ENCODE results near the gene AXDND1. TPM values are rescaled to one million over a fixed set of nuclear protein-coding genes. Genes with fewer than 3 reads are reported as not detected.

Gene AXDND1
- total and polyA plus RNA-seq, 2 donors = 0.19 to 1.3 TPM

DNA sequence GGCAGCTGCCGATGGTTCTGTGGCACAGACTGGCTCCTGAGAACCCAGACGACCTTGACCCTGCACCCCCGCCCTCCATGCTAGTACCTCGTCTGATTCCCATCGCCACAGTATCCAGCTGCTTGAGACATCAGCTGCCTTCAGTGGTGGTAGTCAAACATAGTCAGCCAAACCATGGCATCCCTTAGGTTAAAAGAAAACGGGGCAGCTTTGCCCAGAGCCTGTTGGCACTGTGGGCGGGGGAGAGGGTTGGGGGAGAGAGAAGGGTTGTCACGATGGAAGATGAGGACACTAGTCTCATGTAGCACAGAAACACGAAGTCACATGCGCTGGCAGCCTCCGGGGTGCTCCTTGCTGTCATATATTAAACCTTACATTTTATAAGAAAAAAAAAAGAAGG lies 224.9 kb downstream of the AXDND1 start:
- H3K4me1 ChIP-seq (ENCODE audit: control insufficient read depth in 2 of 2, insufficient read depth in 2 of 2, low read length in 2 of 2) = no peaks in the 10 kb centered on the region
- DNase-seq (ENCODE audit: low read depth in 6 of 9, low spot score in 9 of 9) = no peak
- peaks cover 0 to 4% of the 10 kb centered on the region in 2 donors for H3K9me3 ChIP-seq (ENCODE audit: control insufficient read depth in 2 of 2, insufficient read depth in 1 of 2, low read length in 1 of 2)
- H3K36me3 ChIP-seq (ENCODE audit: control insufficient read depth in 2 of 2, insufficient read depth in 2 of 2, low read length in 1 of 2) = no peaks in the 10 kb centered on the region
- peaks cover 31 to 54% of the 10 kb centered on the region in 2 donors for H3K27me3 ChIP-seq (ENCODE audit: control insufficient read depth in 2 of 2, insufficient read depth in 1 of 2, low read length in 1 of 2)
- WGBS = 92% methylated on average over 11 of the region's 11 CpGs
- no peak overlapping the region for H3K4me3 ChIP-seq (ENCODE audit: low read length in 2 of 2)
- no peak overlapping the region for H3K27ac ChIP-seq (ENCODE audit: low read depth in 1 of 2, low read length in 1 of 2)

GRCh38 chr1:179591253-179591591 lies 225.5 kb downstream of the AXDND1 start:
- H3K9me3 ChIP-seq (ENCODE audit: control insufficient read depth in 2 of 2, insufficient read depth in 1 of 2, low read length in 1 of 2) = peaks cover 0 to 3% of the 10 kb centered on the region in 2 donors
- no peak overlapping the region for H3K4me3 ChIP-seq (ENCODE audit: low read length in 2 of 2)
- no peak overlapping the region for H3K27ac ChIP-seq (ENCODE audit: low read depth in 1 of 2, low read length in 1 of 2)
- 43% methylated on average over 7 of the region's 7 CpGs for WGBS
- no peaks in the 10 kb centered on the region for H3K4me1 ChIP-seq (ENCODE audit: control insufficient read depth in 2 of 2, insufficient read depth in 2 of 2, low read length in 2 of 2)
- H3K27me3 ChIP-seq (ENCODE audit: control insufficient read depth in 2 of 2, insufficient read depth in 1 of 2, low read length in 1 of 2) = peaks cover 26 to 48% of the 10 kb centered on the region in 2 donors
- no peaks in the 10 kb centered on the region for H3K36me3 ChIP-seq (ENCODE audit: control insufficient read depth in 2 of 2, insufficient read depth in 2 of 2, low read length in 1 of 2)
- DNase-seq (ENCODE audit: low read depth in 6 of 9, low spot score in 9 of 9) = no peak

DNA sequence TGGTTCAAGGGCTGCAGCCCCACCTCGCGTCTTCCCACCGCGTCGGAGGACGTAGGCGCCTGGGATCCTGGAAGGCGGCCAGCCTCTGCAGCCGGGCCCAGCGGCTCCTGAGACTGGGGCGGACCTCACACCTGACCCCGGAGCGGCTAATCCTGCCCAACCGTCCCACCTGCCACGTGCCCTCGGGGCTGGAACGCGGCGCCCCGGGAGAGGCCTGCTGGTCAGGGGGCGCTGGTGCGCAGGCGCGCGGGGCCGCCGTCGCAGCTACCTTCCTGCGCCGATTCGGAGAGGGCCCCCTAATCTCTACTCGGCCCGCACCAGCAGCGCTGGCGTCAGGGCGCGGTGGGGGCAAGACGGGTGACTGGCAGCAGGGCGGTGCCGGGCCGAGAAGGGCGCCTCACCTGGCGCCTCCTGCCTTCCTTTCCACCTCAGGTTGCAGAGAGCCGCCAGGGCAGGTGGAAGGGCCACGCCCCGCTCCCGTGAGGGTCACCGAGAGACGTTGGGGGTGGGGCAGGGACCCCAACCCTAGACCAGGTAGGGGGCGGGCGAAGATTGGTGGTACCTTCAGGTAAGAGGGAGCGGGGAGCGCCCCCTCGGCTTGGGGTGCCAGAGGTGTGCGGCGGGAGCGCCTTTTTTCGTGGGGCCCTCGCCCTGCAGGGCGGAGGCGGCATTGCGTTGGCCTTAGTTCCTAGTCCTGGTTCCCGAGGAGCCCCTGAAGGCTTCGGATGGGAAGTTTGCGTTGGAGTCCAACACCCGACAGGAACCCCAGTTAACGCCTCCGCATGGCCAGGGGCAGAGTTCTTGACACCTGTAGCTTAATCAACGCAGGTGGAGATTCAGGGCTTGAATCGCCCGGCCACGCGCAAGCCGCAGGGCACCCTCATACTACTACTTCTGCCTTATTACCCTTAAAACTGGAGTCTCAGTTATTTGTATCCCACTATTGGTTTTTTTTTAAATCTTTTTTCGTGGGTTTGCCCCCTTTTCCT lies 226.1 kb downstream of the AXDND1 start, which contains the start of gene TDRD5:
TSS of gene TDRD5 (plus strand) at position 241 of the 989 bp plus-strand sequence. CDS start 784 bp downstream, outside the sequence.
- no peaks in the 10 kb centered on the region for H3K9me3 ChIP-seq (ENCODE audit: control insufficient read depth in 2 of 2, insufficient read depth in 1 of 2, low read length in 1 of 2)

DNA sequence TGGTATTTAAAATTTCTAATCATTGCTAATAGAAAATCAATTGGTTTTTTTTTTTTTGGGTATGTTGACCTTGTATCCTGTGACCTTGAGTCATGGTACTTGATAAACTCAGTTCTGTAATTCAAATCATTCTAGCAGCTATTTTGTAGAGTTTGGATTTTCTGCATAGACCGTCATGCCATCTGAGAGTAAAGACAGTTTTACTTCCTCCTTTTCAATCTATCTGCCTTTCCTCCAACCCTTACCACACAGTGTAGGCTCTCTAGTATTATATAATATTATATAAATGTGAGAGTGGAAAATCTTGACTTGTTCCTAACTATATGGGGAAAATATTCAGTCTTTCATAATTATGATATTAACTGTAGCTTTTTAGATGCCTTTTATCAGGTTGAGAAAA lies 232.9 kb downstream of the AXDND1 start:
- Histone ChIP-seq H3K9me3 (ENCODE audit: control insufficient read depth in 2 of 2, insufficient read depth in 1 of 2, low read length in 1 of 2) (no peaks in the 10 kb centered on the region), H3K4me3 (ENCODE audit: low read length in 2 of 2) (no peak overlapping the region), H3K27me3 (ENCODE audit: control insufficient read depth in 2 of 2, insufficient read depth in 1 of 2, low read length in 1 of 2) (peaks cover 0 to under 1% of the 10 kb centered on the region in 2 donors), H3K36me3 (ENCODE audit: control insufficient read depth in 2 of 2, insufficient read depth in 2 of 2, low read length in 1 of 2) (no peaks in the 10 kb centered on the region), H3K27ac (ENCODE audit: low read depth in 1 of 2, low read length in 1 of 2) (no peak overlapping the region), H3K4me1 (ENCODE audit: control insufficient read depth in 2 of 2, insufficient read depth in 2 of 2, low read length in 2 of 2) (no peaks in the 10 kb centered on the region)
- DNase-seq (ENCODE audit: low read depth in 6 of 9, low spot score in 9 of 9) = no peak
- WGBS = 17% methylated on average over 1 of the region's 1 CpG

More for the DNA sequence above, 226.1 kb downstream of the AXDND1 start, which contains the start of gene TDRD5:
- no peak within 1 kb of the TSS for H3K4me3 ChIP-seq (ENCODE audit: low read length in 2 of 2)
- DNase-seq (ENCODE audit: low read depth in 6 of 9, low spot score in 9 of 9) = no peak
- H3K36me3 ChIP-seq (ENCODE audit: control insufficient read depth in 2 of 2, insufficient read depth in 2 of 2, low read length in 1 of 2) = no peaks in the 10 kb centered on the region
- no peak within 1 kb of the TSS for H3K27ac ChIP-seq (ENCODE audit: low read depth in 1 of 2, low read length in 1 of 2)
- H3K4me1 ChIP-seq (ENCODE audit: control insufficient read depth in 2 of 2, insufficient read depth in 2 of 2, low read length in 2 of 2) = no peaks in the 10 kb centered on the region
- H3K27me3 ChIP-seq (ENCODE audit: control insufficient read depth in 2 of 2, insufficient read depth in 1 of 2, low read length in 1 of 2) = peaks cover 19 to 42% of the 10 kb centered on the region in 2 donors
- 21% methylated on average over 75 of the region's 75 CpGs for WGBS

DNA sequence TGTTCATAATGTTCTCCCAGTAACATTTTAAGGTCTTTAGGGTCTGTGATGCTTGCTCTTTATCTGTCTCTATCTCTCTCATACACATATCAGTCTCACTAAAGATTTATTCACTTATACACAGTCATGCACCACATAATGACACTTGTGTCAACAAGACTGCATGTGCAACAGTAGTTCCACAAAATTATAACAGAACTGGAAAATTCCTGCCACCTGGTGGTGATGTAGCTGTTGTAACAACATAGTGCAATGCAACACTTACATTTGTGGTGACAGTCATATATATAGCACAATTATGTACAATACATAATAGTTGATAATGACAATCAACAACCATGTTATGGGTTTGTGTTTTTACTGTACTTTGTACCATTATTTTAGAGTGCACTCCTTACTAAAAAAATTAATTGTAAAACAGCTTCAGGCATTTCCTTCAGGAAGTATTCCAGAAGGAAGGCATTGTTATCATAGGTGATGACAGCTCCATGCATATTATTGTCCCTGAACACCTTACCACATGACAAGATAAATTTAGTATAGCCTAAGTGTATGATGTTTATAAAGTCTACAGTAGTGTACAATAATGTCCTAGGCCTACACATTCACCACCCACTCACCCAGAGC lies 234.0 kb downstream of the AXDND1 start:
- DNase-seq (ENCODE audit: low read depth in 6 of 9, low spot score in 9 of 9) = peak in 2 of 9 donors; percentile 10
- H3K27ac ChIP-seq (ENCODE audit: low read depth in 1 of 2, low read length in 1 of 2) = no peak overlapping the region
- no peaks in the 10 kb centered on the region for H3K36me3 ChIP-seq (ENCODE audit: control insufficient read depth in 2 of 2, insufficient read depth in 2 of 2, low read length in 1 of 2)
- H3K27me3 ChIP-seq (ENCODE audit: control insufficient read depth in 2 of 2, insufficient read depth in 1 of 2, low read length in 1 of 2) = no peaks in the 10 kb centered on the region
- no peaks in the 10 kb centered on the region for H3K4me1 ChIP-seq (ENCODE audit: control insufficient read depth in 2 of 2, insufficient read depth in 2 of 2, low read length in 2 of 2)
- H3K4me3 ChIP-seq (ENCODE audit: low read length in 2 of 2) = no peak overlapping the region
- H3K9me3 ChIP-seq (ENCODE audit: control insufficient read depth in 2 of 2, insufficient read depth in 1 of 2, low read length in 1 of 2) = no peaks in the 10 kb centered on the region

DNA sequence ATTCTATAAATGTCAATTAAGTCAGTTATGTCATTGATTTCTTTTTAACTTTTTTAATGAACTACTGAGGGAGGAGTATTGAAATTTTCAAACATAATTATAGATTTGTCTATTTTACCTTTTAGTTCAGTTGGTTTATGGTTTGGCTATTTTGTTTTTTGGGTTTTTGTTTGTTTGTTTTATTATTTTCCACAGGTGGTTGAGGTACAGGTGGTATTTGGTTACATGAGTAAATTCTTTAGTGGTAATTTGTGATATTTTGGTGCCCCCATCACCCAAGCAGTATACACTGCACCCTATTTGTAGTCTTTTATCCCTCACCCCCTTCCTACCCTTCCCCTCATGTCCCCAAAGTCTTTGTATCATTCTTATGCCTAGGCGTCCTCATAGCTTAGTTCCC lies 235.3 kb downstream of the AXDND1 start:
- Histone ChIP-seq H3K9me3 (ENCODE audit: control insufficient read depth in 2 of 2, insufficient read depth in 1 of 2, low read length in 1 of 2) (no peaks in the 10 kb centered on the region), H3K27ac (ENCODE audit: low read depth in 1 of 2, low read length in 1 of 2) (no peak overlapping the region), H3K27me3 (ENCODE audit: control insufficient read depth in 2 of 2, insufficient read depth in 1 of 2, low read length in 1 of 2) (no peaks in the 10 kb centered on the region), H3K4me3 (ENCODE audit: low read length in 2 of 2) (no peak overlapping the region), H3K4me1 (ENCODE audit: control insufficient read depth in 2 of 2, insufficient read depth in 2 of 2, low read length in 2 of 2) (no peaks in the 10 kb centered on the region), H3K36me3 (ENCODE audit: control insufficient read depth in 2 of 2, insufficient read depth in 2 of 2, low read length in 1 of 2) (no peaks in the 10 kb centered on the region)
- 92% methylated on average over 1 of the region's 1 CpG for WGBS
- DNase-seq (ENCODE audit: low read depth in 6 of 9, low spot score in 9 of 9) = no peak

Other genes starting within 250 kb of the AXDND1 start
- 3.5 TPM for gene ABL2, start 136.3 kb upstream of the AXDND1 start, total RNA-seq
- 3.6 TPM for gene ABL2, start 136.3 kb upstream of the AXDND1 start, polyA plus RNA-seq
- 7.9 TPM for gene SOAT1, start 72.2 kb upstream of the AXDND1 start, total RNA-seq
- 8.8 TPM for gene SOAT1, start 72.2 kb upstream of the AXDND1 start, polyA plus RNA-seq
- 0.05 TPM for gene NPHS2, start 210.0 kb downstream of the AXDND1 start, total RNA-seq
- gene NPHS2, start 210.0 kb downstream of the AXDND1 start, polyA plus RNA-seq = 0.02 TPM
- gene TDRD5, start 225.9 kb downstream of the AXDND1 start, total RNA-seq = 0.52 TPM
- gene TDRD5, start 225.9 kb downstream of the AXDND1 start, polyA plus RNA-seq = 0.66 TPM